Stomach (tissue), 4 donors: Measurements from ENCODE around the gene RNASE13.

ENCODE experiments used
- CTCF ChIP-seq, 7 experiments: fragments of 450-650 bp in 4 of 7; fragments of 200-600 bp in 3 of 7; sonication (generic) in 3 of 7; IDR thresholded peaks; one replicate each; pipeline ENCODE4 v1.5.1; 2016 to 2019; ENCODE audit warnings: antibody characterized with exemption in 7 of 7, control low read depth in 2 of 7, mild to moderate bottlenecking in 1 of 7
- EP300 ChIP-seq: sonication (generic); formaldehyde crosslinking; IDR thresholded peaks from one replicate; pipeline ENCODE4 v1.6.1; 2017; ENCODE audit warnings: antibody characterized with exemption
- POLR2A ChIP-seq, 4 donors: fragments of 450-650 bp; IDR thresholded peaks; one replicate each; pipeline ENCODE4 v1.6.1; 2016; ENCODE audit warnings: antibody characterized with exemption in 4 of 4, control low read depth in 2 of 4, mild to moderate bottlenecking in 1 of 4, moderate library complexity in 1 of 4

GRCh38 chr14:21084396-21084795, 49.8 kb upstream of the RNASE13 start:
- no peak for TF ChIP-seq CTCF (IDR thresholded peaks at IDR 0.05)
- no peak for TF ChIP-seq EP300
- no peak for TF ChIP-seq POLR2A (IDR thresholded peaks at IDR 0.05)
